GM12875 (cell line): ENCODE results near the gene ARL5A.

Source experiments
- H3K4me3 ChIP-seq: one replicate; pipeline ENCODE4 v1.5.1; 2011; ENCODE audit warnings: low read depth, low read length, control low read depth
- CTCF ChIP-seq: IDR thresholded peaks from 2 replicates; pipeline ENCODE4 v1.5.1; 2011; ENCODE audit warnings: low read depth, mild to moderate bottlenecking, control low read depth, inconsistent platforms, low read length, moderate library complexity, borderline replicate concordance; ENCODE audit not compliant: insufficient read depth

ARL5A gene

DNA sequence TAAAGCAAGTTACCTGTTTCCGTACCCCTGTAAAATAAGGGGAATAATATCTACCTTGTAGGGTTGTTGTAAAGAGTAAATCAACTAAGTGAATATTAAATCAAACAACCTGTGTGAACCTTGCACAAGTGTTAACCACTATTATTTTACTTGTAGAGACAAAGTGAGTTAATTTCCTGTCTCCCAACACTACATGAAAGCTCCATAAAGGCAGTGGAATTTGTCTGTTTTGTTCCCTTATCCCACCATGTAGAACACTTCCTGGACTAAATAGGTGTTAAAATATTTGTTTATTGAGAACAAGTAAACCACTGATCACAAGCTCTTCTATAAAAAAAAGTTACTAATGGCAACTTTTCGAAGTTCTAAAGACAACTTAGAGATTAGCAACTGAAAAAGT is 3.3 kb downstream of the ARL5A start:
- no peak overlapping the region for H3K4me3 ChIP-seq
- TF ChIP-seq CTCF, result no peak

GRCh38 chr2:151823651-151824050 is 4.6 kb downstream of the ARL5A start:
- no peak overlapping the region for H3K4me3 ChIP-seq
- no peak for TF ChIP-seq CTCF

- H3K4me3 ChIP-seq, result no peak overlapping the region
- TF ChIP-seq CTCF, result no peak
Measured at GRCh38 chr2:151819920-151820319, 8.3 kb downstream of the ARL5A start.

DNA sequence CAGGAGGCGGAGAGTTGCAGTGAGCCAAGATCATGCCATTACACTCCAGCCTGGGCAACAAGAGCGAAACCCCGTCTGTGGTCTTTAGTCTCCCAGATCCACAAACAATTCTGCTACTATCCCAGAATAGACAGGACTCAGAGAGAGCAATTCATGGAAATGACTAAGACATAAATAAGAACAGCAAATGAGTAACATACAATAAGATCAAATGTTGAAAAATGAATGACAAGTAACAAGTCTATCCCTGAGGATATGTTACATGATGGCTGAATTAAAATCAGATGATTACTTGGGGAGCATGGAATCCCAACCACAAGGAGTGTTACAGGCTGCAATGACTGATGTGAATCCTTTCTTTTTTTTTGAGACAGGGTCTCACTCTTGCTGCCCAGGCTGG is 10.3 kb downstream of the ARL5A start:
- no peak for TF ChIP-seq CTCF
- no peak overlapping the region for H3K4me3 ChIP-seq

- no peak for TF ChIP-seq CTCF
- no peak overlapping the region for H3K4me3 ChIP-seq
Measured at GRCh38 chr2:151816843-151817242, 11.4 kb downstream of the ARL5A start.

- no peak for TF ChIP-seq CTCF
- H3K4me3 ChIP-seq, result no peak overlapping the region
Measured at GRCh38 chr2:151815821-151816489, 12.3 kb downstream of the ARL5A start.

DNA sequence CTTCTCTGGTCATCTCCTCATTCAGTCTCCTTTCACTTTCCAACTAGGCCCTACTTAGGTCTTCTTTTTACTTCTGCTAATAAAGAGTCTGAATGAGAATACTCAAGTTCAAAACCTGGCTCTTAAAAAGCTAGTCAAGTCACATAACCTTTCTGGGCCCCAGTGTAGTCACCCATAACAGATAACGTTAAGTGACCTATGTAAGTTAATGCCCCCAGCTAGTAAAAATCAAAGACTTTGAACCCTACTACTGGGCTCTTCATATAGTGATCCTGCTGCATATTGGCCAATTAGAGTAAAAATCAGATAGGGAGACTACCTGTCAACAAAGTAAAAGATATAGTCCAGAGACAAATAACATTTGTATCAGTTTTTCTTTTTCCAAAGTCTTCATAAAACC is 17.7 kb downstream of the ARL5A start:
- H3K4me3 ChIP-seq, result no peak overlapping the region
- no peak for TF ChIP-seq CTCF
